ENCODE measurements around the gene OSGEPL1.
"Not testable (repeated sequence)": the region's sequence is repeated elsewhere in the genome, so short reads cannot be mapped to it uniquely, and the experiment has no call there.

OSGEPL1 gene

GRCh38 chr2:189756311-189756952 lies 6.2 kb downstream of the OSGEPL1 start:
- no peak overlapping the region for H3K4me3 ChIP-seq (ENCODE audit: low read depth, low read length)

DNA sequence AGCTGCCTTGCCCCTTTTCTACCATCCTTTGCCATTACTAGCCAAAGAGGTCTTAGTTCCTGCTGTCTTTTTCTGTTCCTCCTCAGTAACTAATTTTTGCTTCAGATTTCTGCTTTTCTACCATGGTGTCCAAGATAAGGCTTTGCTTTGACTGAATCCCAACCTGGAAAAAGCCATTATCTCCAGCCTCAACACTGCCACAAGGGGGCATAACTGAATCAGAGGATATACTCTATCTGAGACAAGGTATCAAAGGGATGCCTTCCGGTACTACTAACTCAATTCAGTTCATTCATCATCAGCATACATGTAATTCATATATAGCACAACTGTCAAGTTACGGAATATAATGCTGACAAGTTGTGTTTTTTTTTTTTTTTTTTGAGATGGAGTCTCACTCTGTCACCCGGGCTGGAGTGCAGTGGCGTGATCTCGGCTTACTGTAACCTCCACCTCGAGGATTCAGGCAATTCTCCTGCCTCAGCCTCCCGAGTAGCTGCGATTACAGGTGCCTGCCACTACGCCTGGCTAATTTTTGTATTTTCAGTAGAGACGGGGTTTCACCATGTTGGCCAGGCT lies 11.4 kb downstream of the OSGEPL1 start:
- H3K4me3 ChIP-seq (ENCODE audit: low read depth, low read length): no peak overlapping the region

- no peak overlapping the region for H3K4me3 ChIP-seq (ENCODE audit: low read depth, low read length)
Measured at GRCh38 chr2:189729430-189729829, 33.2 kb downstream of the OSGEPL1 start.

GRCh38 chr2:189726849-189727248 lies 35.7 kb downstream of the OSGEPL1 start:
- no peak overlapping the region for H3K4me3 ChIP-seq (ENCODE audit: low read depth, low read length)

DNA sequence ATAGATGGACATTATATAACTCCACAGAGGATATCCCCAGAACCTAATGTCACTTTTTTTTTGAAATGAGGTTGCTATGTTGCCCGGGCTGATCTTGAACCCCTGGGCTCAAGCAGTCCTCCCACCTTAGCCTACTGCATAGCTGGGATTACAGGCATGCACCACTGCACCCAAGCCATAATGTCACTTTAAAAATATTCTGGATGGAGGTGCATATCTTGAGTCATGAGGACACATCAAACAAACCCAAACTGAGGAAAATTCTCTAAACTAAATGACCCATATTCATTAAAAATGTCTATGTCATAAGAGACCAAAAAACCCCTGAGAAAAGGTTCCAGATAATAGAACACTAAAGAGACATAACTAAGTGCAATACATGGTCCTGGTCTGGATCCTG lies 36.3 kb downstream of the OSGEPL1 start:
- no peak overlapping the region for H3K4me3 ChIP-seq (ENCODE audit: low read depth, low read length)

DNA sequence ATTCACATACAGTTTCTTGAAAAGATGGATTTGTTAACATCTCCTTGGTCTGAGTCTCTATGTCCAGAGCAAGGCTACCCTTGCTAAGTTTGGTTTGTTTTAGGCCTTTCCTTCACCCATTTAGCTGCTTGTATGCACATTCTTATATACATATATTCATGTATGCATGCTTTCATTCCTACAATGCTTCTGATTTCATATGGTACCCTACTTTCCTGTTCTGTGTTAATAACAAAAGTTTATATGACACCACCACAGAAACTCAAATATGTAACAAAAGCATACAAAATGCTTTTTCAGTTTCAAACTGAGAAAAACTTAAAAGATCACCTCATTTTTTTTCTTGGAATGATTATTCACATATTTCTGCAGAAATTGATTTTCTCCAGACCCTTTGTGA lies 39.4 kb downstream of the OSGEPL1 start:
- H3K4me3 ChIP-seq (ENCODE audit: low read depth, low read length): no peak overlapping the region

- no peak overlapping the region for H3K4me3 ChIP-seq (ENCODE audit: low read depth, low read length)
Measured at GRCh38 chr2:189719571-189719970, 43.0 kb downstream of the OSGEPL1 start.

- not testable (repeated sequence) for H3K4me3 ChIP-seq (ENCODE audit: low read depth, low read length)
Measured at GRCh38 chr2:189717593-189717992, 45.0 kb downstream of the OSGEPL1 start.

DNA sequence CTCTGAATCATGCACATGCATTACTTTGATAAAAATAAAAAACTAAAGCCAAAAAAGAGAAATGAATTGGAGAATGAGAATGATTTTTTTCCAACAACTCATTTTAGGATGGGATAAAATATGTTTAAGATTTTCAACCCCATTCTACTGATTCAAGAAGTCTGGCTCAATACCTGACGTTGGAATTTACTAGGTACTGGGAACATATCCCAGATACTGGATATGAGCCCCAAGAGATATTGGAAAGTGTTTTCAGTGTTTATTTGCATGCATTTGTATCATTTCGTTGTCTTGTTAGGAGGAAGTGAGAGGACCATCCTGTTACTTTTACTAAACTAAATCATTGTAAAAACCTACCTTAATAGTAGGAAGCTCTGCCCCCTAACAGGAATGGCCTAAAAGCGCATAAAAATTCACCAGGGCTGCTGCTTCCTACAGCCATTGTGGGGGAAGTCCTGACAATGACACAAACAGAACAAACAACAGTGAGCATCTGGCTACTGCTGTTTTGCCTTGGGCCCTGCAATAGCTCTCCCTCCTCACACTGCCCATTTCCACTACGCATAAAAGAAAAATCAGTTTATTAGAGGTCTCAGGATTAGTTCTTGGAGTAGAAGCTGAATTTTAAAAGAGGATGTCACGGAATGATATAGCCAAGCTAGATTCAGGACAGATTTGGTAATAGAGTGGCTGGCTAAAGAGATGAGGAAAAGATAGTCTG lies 52.9 kb downstream of the OSGEPL1 start:
- no peak overlapping the region for H3K4me3 ChIP-seq (ENCODE audit: low read depth, low read length)

DNA sequence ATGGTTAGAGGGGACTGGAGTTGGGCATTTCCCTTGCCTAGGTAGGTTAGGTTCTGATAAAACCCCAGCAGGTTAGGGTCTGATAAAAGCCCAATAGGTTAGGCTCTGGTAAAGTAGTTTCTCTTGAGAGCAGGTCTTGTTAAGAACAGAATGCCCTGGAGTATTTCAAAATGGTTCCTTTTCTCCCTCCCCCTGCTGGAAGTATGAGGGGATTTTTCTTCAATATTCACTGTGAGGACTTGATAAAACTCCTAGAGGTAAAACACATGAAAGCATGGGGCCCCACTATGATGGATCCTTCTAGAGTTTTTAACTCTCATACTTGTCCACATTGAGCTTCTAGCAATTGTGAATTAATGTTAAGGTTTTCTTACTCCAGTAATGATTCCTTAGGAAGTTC lies 60.5 kb downstream of the OSGEPL1 start:
- H3K4me3 ChIP-seq (ENCODE audit: low read depth, low read length): no peak overlapping the region

DNA sequence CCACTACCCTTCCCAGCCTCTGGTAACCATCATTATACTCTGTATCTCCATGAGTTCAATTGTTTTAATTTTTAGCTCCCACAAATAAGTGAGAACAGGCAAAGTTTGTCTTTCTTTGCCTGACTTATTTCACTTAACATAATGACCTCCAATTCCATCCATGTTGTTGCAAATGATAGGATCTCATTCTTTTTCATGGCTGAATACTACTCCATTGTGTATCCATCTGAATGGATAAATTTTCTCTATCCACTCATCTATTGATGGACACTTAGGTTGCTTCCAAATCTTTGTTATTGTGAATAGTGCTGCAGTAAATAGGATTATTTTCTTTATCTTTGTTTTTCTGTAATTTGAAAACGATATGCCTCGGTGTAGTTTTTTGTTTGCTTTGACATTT lies 61.9 kb downstream of the OSGEPL1 start:
- no peak overlapping the region for H3K4me3 ChIP-seq (ENCODE audit: low read depth, low read length)

GRCh38 chr2:189698020-189698887 lies 64.3 kb downstream of the OSGEPL1 start:
- peak overlapping the region; percentile 33 for H3K4me3 ChIP-seq (ENCODE audit: low read depth, low read length)
